Natural killer cell (primary cell): ENCODE results near the gene GABBR2. TPM values are rescaled to one million over a fixed set of nuclear protein-coding genes. Genes with fewer than 3 reads are reported as not detected.

Experiments used
- ATAC-seq, 3 donors: fragments of 150-1000 bp in 2 of 3; fragments of 200-7000 bp in 1 of 3; cut with Tn5 transposase; 1 replicate in 1 of 3; 2 replicates in 2 of 3; pipeline ENCODE4 v1.10.0; 2021; ENCODE audit warnings: mild to moderate bottlenecking in 2 of 3, moderate library complexity in 2 of 3
- DNase-seq, 2 donors: peaks; one replicate each; pipeline versions ENCODE4 v3.0.0 to v3.0.0-alpha.2; 2013 to 2021; ENCODE audit warnings: mixed read lengths in 1 of 2
- H3K27ac ChIP-seq: one replicate; pipeline ENCODE4 v1.5.1; 2013; ENCODE audit warnings: mild to moderate bottlenecking, low read length
- H3K27me3 ChIP-seq: one replicate; pipeline ENCODE4 v1.6.1; 2013; ENCODE audit warnings: low read length; ENCODE audit not compliant: control insufficient read depth, insufficient read depth
- H3K36me3 ChIP-seq: one replicate; pipeline ENCODE4 v1.6.1; 2013; ENCODE audit warnings: low read length; ENCODE audit not compliant: control insufficient read depth, insufficient read depth
- H3K4me1 ChIP-seq: one replicate; pipeline ENCODE4 v1.6.1; 2013; ENCODE audit warnings: low read length; ENCODE audit not compliant: control insufficient read depth, insufficient read depth
- H3K4me3 ChIP-seq: one replicate; pipeline ENCODE4 v1.5.1; 2013; ENCODE audit warnings: low read length
- H3K9me3 ChIP-seq: one replicate; pipeline ENCODE4 v1.6.1; 2013; ENCODE audit warnings: low read length; ENCODE audit not compliant: control insufficient read depth, insufficient read depth
- H3K27ac Mint-ChIP-seq, 2 donors: one replicate each; pipeline ENCODE4 v1.8.0; 2022; ENCODE audit warnings: mild to moderate bottlenecking in 2 of 2, mixed read lengths in 2 of 2, moderate library complexity in 1 of 2
- H3K27me3 Mint-ChIP-seq, 2 donors: one replicate each; pipeline ENCODE4 v1.8.0; 2022; ENCODE audit warnings: low read depth in 2 of 2, mixed read lengths in 2 of 2
- H3K36me3 Mint-ChIP-seq: one replicate; pipeline ENCODE4 v1.8.0; 2022; ENCODE audit warnings: mixed read lengths
- H3K4me1 Mint-ChIP-seq, 2 donors: one replicate each; pipeline ENCODE4 v1.8.0; 2022; ENCODE audit warnings: mixed read lengths in 2 of 2
- H3K4me3 Mint-ChIP-seq: one replicate; pipeline ENCODE4 v1.8.0; 2022; ENCODE audit warnings: mild to moderate bottlenecking, moderate library complexity, mixed read lengths
- H3K9me3 Mint-ChIP-seq, 2 donors: one replicate each; pipeline ENCODE4 v1.8.0; 2022; ENCODE audit warnings: mixed read lengths in 2 of 2
- WGBS: methylation state at CpG from one replicate; pipeline ENCODE4 v1.1.7; 2013; ENCODE audit warnings: missing lambda C conversion rate; ENCODE audit not compliant: insufficient coverage; 5-methylcytosine and 5-hydroxymethylcytosine counted together
- intact Hi-C: fragments of 100-400 bp; cut with micrococcal nuclease; formaldehyde crosslinking; loops from one replicate; pipeline ENCODE4 v1.14.2; 2022
- total RNA-seq, 4 donors: library from RNA; stranded (reverse); fragments of 120-200 nt in 1 of 4; gene quantifications; one replicate each; pipeline versions ENCODE4 v1.2.3 to v1.2.4, GENCODE V29; 2013 to 2022
- TF ChIP-seq, protein P1 (sequence below): fragments of 200-600 bp; IDR thresholded peaks from one replicate; pipeline ENCODE4 v1.8.0; 2022; ENCODE audit warnings: antibody characterized with exemption

The GABBR2 gene
- total RNA-seq, 3 donors from 2014 or later (not counting 1 experiment from before 2014, with no cell fraction given): not detected

GRCh38 chr9:98691890-98692289 is 16.8 kb downstream of the GABBR2 start:
- DNase-seq (no peak), ATAC-seq (no peak)
- no peaks in the 10 kb centered on the region for H3K36me3 ChIP-seq
- H3K4me3 Mint-ChIP-seq: no peak overlapping the region
- H3K27me3 ChIP-seq: no peaks in the 10 kb centered on the region
- no peaks in the 10 kb centered on the region for H3K9me3 ChIP-seq
- peaks cover 0 to 3% of the 10 kb centered on the region in 2 donors for H3K4me1 Mint-ChIP-seq
- 80% methylated on average over 3 of the region's 3 CpGs for WGBS
- H3K4me3 ChIP-seq: no peak overlapping the region
- no peaks in the 10 kb centered on the region for H3K36me3 Mint-ChIP-seq
- H3K4me1 ChIP-seq: no peaks in the 10 kb centered on the region
- intact Hi-C loops: no loop called here
- TF ChIP-seq, protein P1, sequence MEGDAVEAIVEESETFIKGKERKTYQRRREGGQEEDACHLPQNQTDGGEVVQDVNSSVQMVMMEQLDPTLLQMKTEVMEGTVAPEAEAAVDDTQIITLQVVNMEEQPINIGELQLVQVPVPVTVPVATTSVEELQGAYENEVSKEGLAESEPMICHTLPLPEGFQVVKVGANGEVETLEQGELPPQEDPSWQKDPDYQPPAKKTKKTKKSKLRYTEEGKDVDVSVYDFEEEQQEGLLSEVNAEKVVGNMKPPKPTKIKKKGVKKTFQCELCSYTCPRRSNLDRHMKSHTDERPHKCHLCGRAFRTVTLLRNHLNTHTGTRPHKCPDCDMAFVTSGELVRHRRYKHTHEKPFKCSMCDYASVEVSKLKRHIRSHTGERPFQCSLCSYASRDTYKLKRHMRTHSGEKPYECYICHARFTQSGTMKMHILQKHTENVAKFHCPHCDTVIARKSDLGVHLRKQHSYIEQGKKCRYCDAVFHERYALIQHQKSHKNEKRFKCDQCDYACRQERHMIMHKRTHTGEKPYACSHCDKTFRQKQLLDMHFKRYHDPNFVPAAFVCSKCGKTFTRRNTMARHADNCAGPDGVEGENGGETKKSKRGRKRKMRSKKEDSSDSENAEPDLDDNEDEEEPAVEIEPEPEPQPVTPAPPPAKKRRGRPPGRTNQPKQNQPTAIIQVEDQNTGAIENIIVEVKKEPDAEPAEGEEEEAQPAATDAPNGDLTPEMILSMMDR: no peak
- no peaks in the 10 kb centered on the region for H3K9me3 Mint-ChIP-seq
- peaks cover 5 to 7% of the 10 kb centered on the region in 2 donors for H3K27me3 Mint-ChIP-seq
- H3K27ac ChIP-seq: no peak overlapping the region
- no peak overlapping the region for H3K27ac Mint-ChIP-seq

- WGBS: 73% methylated on average over 1 of the region's 1 CpG
- intact Hi-C loops: no loop called here
- peaks cover 0 to 5% of the 10 kb centered on the region in 2 donors for H3K27me3 Mint-ChIP-seq
- H3K27ac ChIP-seq: no peak overlapping the region
- H3K27me3 ChIP-seq: no peaks in the 10 kb centered on the region
- H3K4me3 Mint-ChIP-seq: no peak overlapping the region
- no peaks in the 10 kb centered on the region for H3K9me3 Mint-ChIP-seq
- H3K36me3 ChIP-seq: no peaks in the 10 kb centered on the region
- TF ChIP-seq, protein P1: no peak
- H3K9me3 ChIP-seq: no peaks in the 10 kb centered on the region
- no peak overlapping the region for H3K27ac Mint-ChIP-seq
- H3K36me3 Mint-ChIP-seq: no peaks in the 10 kb centered on the region
- DNase-seq (no peak), ATAC-seq (no peak)
- peaks cover 0 to 7% of the 10 kb centered on the region in 2 donors for H3K4me1 Mint-ChIP-seq
- H3K4me3 ChIP-seq: no peak overlapping the region
- H3K4me1 ChIP-seq: no peaks in the 10 kb centered on the region
Observed at GRCh38 chr9:98690686-98691085, 18.0 kb downstream of the GABBR2 start.

DNA sequence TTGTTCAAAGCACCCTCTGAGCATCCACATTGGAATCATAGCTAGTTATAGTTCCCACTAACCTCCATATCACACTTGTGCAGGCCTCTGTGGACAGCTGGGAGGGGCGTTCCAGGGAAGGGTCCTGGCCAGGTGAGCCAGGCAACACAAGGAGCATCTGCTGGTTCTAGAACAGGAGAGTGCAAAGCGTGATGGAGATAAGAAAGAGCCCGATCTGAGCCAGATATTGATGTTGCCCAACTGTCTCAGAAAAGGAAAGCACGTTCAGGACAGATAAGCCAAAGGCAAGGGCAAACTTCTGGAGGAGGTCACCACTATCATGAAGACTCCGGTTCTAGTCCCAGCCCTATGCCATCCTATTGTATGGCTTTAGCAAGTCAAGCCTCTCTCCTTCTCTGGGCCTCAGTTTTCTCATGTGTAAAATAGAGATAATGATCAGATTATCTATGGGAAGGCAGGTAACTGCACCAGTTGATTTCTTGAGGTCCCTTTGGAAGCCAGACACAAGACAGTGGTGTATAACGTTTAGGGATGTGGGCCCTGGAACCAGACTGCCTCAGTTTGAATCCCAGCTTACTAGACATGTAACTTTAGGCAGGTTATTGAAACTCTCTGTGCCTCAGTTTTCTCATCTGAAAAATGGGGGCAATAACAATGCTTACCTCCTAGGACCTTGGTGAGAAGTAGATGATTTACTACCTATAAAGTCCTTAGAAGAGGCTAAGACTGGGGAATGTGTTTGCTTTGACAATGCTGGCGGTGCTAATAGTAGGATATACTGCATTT is 19.8 kb downstream of the GABBR2 start:
- Mint-ChIP-seq H3K4me3 (no peak overlapping the region), H3K27me3 (peaks cover 0 to 5% of the 10 kb centered on the region in 2 donors), H3K36me3 (no peaks in the 10 kb centered on the region), H3K27ac (no peak overlapping the region), H3K4me1 (peaks cover 0 to 7% of the 10 kb centered on the region in 2 donors), H3K9me3 (no peaks in the 10 kb centered on the region)
- no peaks in the 10 kb centered on the region for H3K36me3 ChIP-seq
- ATAC-seq (no peak), DNase-seq (no peak)
- TF ChIP-seq, protein P1: no peak
- no peak overlapping the region for H3K4me3 ChIP-seq
- intact Hi-C loops: no loop called here
- WGBS: 86% methylated on average over 7 of the region's 7 CpGs
- H3K27me3 ChIP-seq: no peaks in the 10 kb centered on the region
- no peak overlapping the region for H3K27ac ChIP-seq
- no peaks in the 10 kb centered on the region for H3K4me1 ChIP-seq
- no peaks in the 10 kb centered on the region for H3K9me3 ChIP-seq
